GM12874 (cell line): ENCODE measurements around the gene CPB2.

Experiments used
- CTCF ChIP-seq: IDR thresholded peaks from 2 replicates; pipeline ENCODE4 v1.5.1; 2011; ENCODE audit warnings: low read depth, mild to moderate bottlenecking, control low read depth, low read length, moderate library complexity; ENCODE audit not compliant: insufficient read depth

CPB2 gene

DNA sequence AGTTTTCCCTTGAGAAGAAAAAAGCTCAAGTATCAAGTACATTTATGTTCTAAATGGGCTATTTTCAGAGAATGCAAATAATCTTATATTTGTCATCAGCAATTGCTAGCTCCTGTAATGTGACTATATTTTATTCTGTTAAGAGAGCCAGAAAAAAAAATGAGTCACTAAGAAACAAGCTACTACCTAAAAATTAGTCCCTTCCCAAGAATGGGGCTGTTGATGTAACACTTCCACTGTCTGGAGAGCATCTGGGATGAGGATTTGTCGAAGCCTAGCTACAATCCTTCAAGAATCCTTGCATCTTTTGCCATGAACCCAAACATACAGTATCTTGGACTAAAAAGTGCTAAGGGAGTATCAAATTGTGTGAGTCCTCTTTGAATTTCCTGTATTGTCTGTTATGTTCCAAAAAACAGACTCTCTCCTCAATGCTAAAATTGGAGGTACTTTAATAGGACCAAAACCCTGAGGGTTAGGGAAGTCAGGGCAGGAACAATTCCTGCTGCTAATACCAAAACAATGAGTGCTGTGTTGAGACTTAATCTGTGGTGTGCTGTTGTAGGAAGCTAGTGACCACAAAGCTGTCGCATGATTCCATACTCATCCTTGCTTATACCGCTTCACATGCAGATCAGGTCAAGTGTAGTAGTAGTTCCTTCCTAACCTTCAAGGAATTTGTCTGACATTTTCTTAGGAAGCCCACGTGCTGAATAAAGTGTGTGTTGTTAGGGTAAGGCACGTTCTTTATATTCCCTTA lies 47.4 kb downstream of the CPB2 start:
- no peak for TF ChIP-seq CTCF

GRCh38 chr13:46053162-46054012 lies 51.4 kb downstream of the CPB2 start:
- TF ChIP-seq CTCF = no peak

- peak; percentile 40 for TF ChIP-seq CTCF
These were observed 52.3 kb downstream of the CPB2 start, which contains the start of gene ZC3H13 for GRCh38 chr13:46052319-46053161. ZC3H13 (minus strand) TSS chr13:46052746; CDS start chr13:46045507, 7,239 bp downstream.

DNA sequence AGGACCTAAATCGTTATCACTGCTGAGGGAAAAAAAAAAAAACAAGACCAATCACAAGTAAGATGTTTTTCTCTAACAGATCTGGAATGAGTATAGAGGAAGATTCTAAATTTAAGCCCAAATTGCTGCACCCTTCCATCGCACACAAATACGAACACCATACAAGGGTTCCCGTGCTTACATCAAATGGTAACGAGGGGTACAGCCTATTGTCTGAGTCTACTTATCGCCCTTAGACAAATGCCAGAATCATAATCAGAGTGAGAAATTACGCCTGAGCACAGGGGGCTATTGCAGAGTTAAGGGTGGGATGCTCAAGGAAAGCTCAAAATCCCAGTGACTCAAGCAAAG lies 52.9 kb downstream of the CPB2 start:
- TF ChIP-seq CTCF = no peak

GRCh38 chr13:46050771-46051170 lies 54.1 kb downstream of the CPB2 start:
- no peak for TF ChIP-seq CTCF

GRCh38 chr13:46045424-46045823 lies 59.4 kb downstream of the CPB2 start:
- no peak for TF ChIP-seq CTCF

- TF ChIP-seq CTCF = no peak
These were observed 61.2 kb downstream of the CPB2 start for GRCh38 chr13:46043647-46044046.
